Measurements from ENCODE around the gene INHBC. TPM values are rescaled to one million over a fixed set of nuclear protein-coding genes. Genes with fewer than 3 reads are reported as not detected.

Gene INHBC
- total RNA-seq, 3 donors from 2014 or later, result not detected

- ATAC-seq (no peak), DNase-seq (peak in 1 of 3 donors; percentile 1)
- Histone ChIP-seq H3K4me1 (ENCODE audit: low read depth) (peaks cover 23% of the 10 kb centered on the region), H3K4me3 (no peak overlapping the region), H3K36me3 (ENCODE audit: low read depth) (no peaks in the 10 kb centered on the region), H3K9me3 (no peaks in the 10 kb centered on the region)
- TF ChIP-seq, protein P1, sequence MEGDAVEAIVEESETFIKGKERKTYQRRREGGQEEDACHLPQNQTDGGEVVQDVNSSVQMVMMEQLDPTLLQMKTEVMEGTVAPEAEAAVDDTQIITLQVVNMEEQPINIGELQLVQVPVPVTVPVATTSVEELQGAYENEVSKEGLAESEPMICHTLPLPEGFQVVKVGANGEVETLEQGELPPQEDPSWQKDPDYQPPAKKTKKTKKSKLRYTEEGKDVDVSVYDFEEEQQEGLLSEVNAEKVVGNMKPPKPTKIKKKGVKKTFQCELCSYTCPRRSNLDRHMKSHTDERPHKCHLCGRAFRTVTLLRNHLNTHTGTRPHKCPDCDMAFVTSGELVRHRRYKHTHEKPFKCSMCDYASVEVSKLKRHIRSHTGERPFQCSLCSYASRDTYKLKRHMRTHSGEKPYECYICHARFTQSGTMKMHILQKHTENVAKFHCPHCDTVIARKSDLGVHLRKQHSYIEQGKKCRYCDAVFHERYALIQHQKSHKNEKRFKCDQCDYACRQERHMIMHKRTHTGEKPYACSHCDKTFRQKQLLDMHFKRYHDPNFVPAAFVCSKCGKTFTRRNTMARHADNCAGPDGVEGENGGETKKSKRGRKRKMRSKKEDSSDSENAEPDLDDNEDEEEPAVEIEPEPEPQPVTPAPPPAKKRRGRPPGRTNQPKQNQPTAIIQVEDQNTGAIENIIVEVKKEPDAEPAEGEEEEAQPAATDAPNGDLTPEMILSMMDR (IDR thresholded peaks at IDR 0.05), result no peak
- intact Hi-C loops (cut with DNase I, micrococcal nuclease), result no loop called here
These were observed 38.8 kb downstream of the INHBC start for GRCh38 chr12:57473392-57473791.

- Histone ChIP-seq H3K36me3 (ENCODE audit: low read depth) (no peaks in the 10 kb centered on the region), H3K4me1 (ENCODE audit: low read depth) (peaks cover 23% of the 10 kb centered on the region), H3K9me3 (no peaks in the 10 kb centered on the region), H3K4me3 (no peak overlapping the region)
- DNase-seq (no peak), ATAC-seq (no peak)
- intact Hi-C loops (cut with DNase I, micrococcal nuclease), result no loop called here
- TF ChIP-seq, protein P1 (IDR thresholded peaks at IDR 0.05), result no peak
These were observed 39.3 kb downstream of the INHBC start for GRCh38 chr12:57473886-57474285.

GRCh38 chr12:57474430-57474829 is 39.8 kb downstream of the INHBC start:
- TF ChIP-seq, protein P1 (IDR thresholded peaks at IDR 0.05), result no peak
- intact Hi-C loops (cut with DNase I, micrococcal nuclease), result no loop called here
- Histone ChIP-seq H3K4me3 (no peak overlapping the region), H3K36me3 (ENCODE audit: low read depth) (no peaks in the 10 kb centered on the region), H3K4me1 (ENCODE audit: low read depth) (peaks cover 23% of the 10 kb centered on the region), H3K9me3 (no peaks in the 10 kb centered on the region)
- ATAC-seq (no peak), DNase-seq (peak in 1 of 3 donors; percentile 26)

DNA sequence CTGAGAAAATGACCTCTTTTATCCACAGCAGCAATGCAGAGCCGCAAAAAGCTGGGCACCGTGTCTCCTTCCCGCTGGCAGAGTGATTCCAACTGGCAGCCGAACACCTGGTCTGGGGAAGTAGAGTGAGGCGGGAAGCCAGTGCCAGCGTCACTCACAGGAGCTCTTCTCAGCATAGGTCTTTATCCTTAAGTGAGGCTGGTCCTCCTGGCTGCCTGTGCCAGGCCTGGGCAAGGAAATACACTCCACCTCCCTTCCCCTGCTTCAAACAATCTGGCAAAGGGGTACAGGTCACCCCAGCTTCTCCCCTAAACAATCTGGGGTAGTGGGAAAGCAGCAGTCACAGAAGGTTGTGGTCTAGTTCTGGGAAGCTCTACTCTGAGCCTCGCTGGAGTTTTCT is 40.3 kb downstream of the INHBC start:
- TF ChIP-seq, protein P1 (IDR thresholded peaks at IDR 0.05), result no peak

GRCh38 chr12:57475271-57476161 is 40.9 kb downstream of the INHBC start:
- intact Hi-C loops (cut with DNase I, micrococcal nuclease), result no loop called here
- TF ChIP-seq, protein P1 (IDR thresholded peaks at IDR 0.05), result no peak
- H3K9me3 ChIP-seq, result no peaks in the 10 kb centered on the region
- peak in 1 of 3 donors; percentile 62 for DNase-seq
- peak; percentile 21 for ATAC-seq
- no peak overlapping the region for H3K4me3 ChIP-seq
- H3K36me3 ChIP-seq (ENCODE audit: low read depth), result no peaks in the 10 kb centered on the region
- peaks cover 22% of the 10 kb centered on the region for H3K4me1 ChIP-seq (ENCODE audit: low read depth)

More for the DNA sequence above, 40.3 kb downstream of the INHBC start:
- intact Hi-C loops (cut with DNase I, micrococcal nuclease), result no loop called here
- DNase-seq (peak in 1 of 3 donors; percentile 17), ATAC-seq (no peak)
- Histone ChIP-seq H3K4me1 (ENCODE audit: low read depth) (peaks cover 23% of the 10 kb centered on the region), H3K4me3 (no peak overlapping the region), H3K36me3 (ENCODE audit: low read depth) (no peaks in the 10 kb centered on the region), H3K9me3 (no peaks in the 10 kb centered on the region)
